Endothelial cell of umbilical vein (primary cell): ENCODE results near the gene P2RX2. TPM values are rescaled to one million over a fixed set of nuclear protein-coding genes. Genes with fewer than 3 reads are reported as not detected.

Source experiments
- BruUV-seq: library from RNA; stranded (reverse); fragments of 400-500 nt; replicated peaks from 2 replicates; lab custom pipeline; 2021; lab: Mats Ljungman, UMichigan
- CTCF ChIA-PET: fragments of 300-600, 350-600 bp; sonication (Branson Sonifier 250); formaldehyde crosslinking; loops from one replicate; lab custom pipeline; 2021; ENCODE audit warnings: antibody characterized with exemption, inconsistent platforms; lab: Charles Lee
- POLR2A ChIA-PET: fragments of 300-600, 350-600 bp; sonication (Branson Sonifier 250); formaldehyde crosslinking; loops from one replicate; lab custom pipeline; 2021; ENCODE audit warnings: antibody characterized with exemption, inconsistent platforms; lab: Charles Lee
- DNase-seq: peaks from one replicate; pipeline ENCODE4 v3.0.0-alpha.2; 2011; ENCODE audit warnings: low read depth, low spot score
- FAIRE-seq: peaks from 2 replicates; lab custom pipeline; 2011; peaks lifted over from hg19 to GRCh38; lab: Jason Lieb, UNC
- H2AFZ ChIP-seq: 2 replicates; pipeline ENCODE4 v1.6.0; 2012; ENCODE audit warnings: low read depth, low read length, control low read depth, inconsistent platforms
- H3K27ac ChIP-seq: 2 replicates; pipeline ENCODE4 v1.5.1; 2011; ENCODE audit warnings: low read depth, mild to moderate bottlenecking, control low read depth, low read length, moderate library complexity; ENCODE audit not compliant: insufficient read depth
- H3K27me3 ChIP-seq, 2 experiments: 2 replicates each; pipeline versions ENCODE4 v1.6.0 to v1.6.1; 2011; ENCODE audit warnings: low read length in 2 of 2, mixed read lengths in 1 of 2; ENCODE audit not compliant: control insufficient read depth in 2 of 2, insufficient read depth in 2 of 2
- H3K36me3 ChIP-seq, 2 experiments: 2 replicates in 1 of 2; 3 replicates in 1 of 2; pipeline ENCODE4 v1.5.1; 2011; ENCODE audit warnings: low read length in 2 of 2, mild to moderate bottlenecking in 1 of 2, moderate library complexity in 1 of 2; ENCODE audit not compliant: control insufficient read depth in 2 of 2, insufficient read depth in 2 of 2; ENCODE audit errors: extremely low read depth in 1 of 2
- H3K4me1 ChIP-seq: 3 replicates; pipeline ENCODE4 v1.5.1; 2011; ENCODE audit warnings: mild to moderate bottlenecking, low read length; ENCODE audit not compliant: control insufficient read depth, insufficient read depth; ENCODE audit errors: extremely low read depth
- H3K4me2 ChIP-seq: 2 replicates; pipeline ENCODE4 v1.6.1; 2011; ENCODE audit warnings: low read length, control low read depth, mixed read lengths; ENCODE audit not compliant: insufficient read depth
- H3K4me3 ChIP-seq, 3 experiments: fragments of 200-600 bp in 1 of 3; sonication (generic), shearing (Covaris generic) in 1 of 3; replicated peaks in 1 of 3; 2 replicates each; pipeline ENCODE4 v1.5.1; 2011 to 2016; ENCODE audit warnings: control low read depth in 3 of 3, low read length in 3 of 3, mild to moderate bottlenecking in 2 of 3, inconsistent platforms in 1 of 3, low read depth in 1 of 3, moderate library complexity in 1 of 3; ENCODE audit not compliant: insufficient read depth in 1 of 3
- H3K79me2 ChIP-seq: 2 replicates; pipeline ENCODE4 v1.6.0; 2012; ENCODE audit warnings: low read length, inconsistent platforms; ENCODE audit not compliant: control insufficient read depth, insufficient read depth
- H3K9ac ChIP-seq: replicated peaks from 2 replicates; pipeline ENCODE3; 2011; ENCODE audit warnings: low read length, control low read depth; ENCODE audit not compliant: insufficient read depth; ENCODE audit errors: extremely low read depth
- H3K9me1 ChIP-seq: replicated peaks from 3 replicates; pipeline ENCODE4 v1.6.0; 2011; ENCODE audit warnings: mild to moderate bottlenecking, low read length; ENCODE audit not compliant: control insufficient read depth, insufficient read depth; ENCODE audit errors: extremely low read depth
- H3K9me3 ChIP-seq: replicated peaks from 2 replicates; pipeline ENCODE4 v1.5.1; 2012; ENCODE audit warnings: low read length, inconsistent platforms; ENCODE audit not compliant: control insufficient read depth, insufficient read depth
- H4K20me1 ChIP-seq: replicated peaks from 2 replicates; pipeline ENCODE3; 2011; ENCODE audit warnings: mild to moderate bottlenecking, low read length; ENCODE audit not compliant: control insufficient read depth, insufficient read depth; ENCODE audit errors: extremely low read depth
- JUN ChIP-seq: IDR thresholded peaks from 2 replicates; pipeline ENCODE4 v1.6.1; 2011; ENCODE audit warnings: borderline replicate concordance, low read depth; ENCODE audit not compliant: insufficient read length, insufficient read depth
- MAX ChIP-seq: IDR thresholded peaks from 2 replicates; pipeline ENCODE4 v1.6.1; 2011; ENCODE audit not compliant: insufficient read depth, insufficient read length
- MYC ChIP-seq: IDR thresholded peaks from one replicate; pipeline ENCODE4 v1.6.1; 2011; ENCODE audit warnings: mild to moderate bottlenecking, low read depth, low read length
- POLR2AphosphoS5 ChIP-seq: IDR thresholded peaks from 2 replicates; pipeline ENCODE4 v1.6.1; 2012; ENCODE audit warnings: low read depth, mild to moderate bottlenecking, control low read depth, low read length, moderate library complexity; ENCODE audit not compliant: insufficient read depth
- dilution Hi-C: fragments of 300-500 bp; cut with MboI; formaldehyde crosslinking; loops from one replicate; pipeline ENCODE4 v1.15.0; 2019; ENCODE audit warnings: low sequenced_read_pairs; ENCODE audit not compliant: extremely low pct_ligation_motif_present
- intact Hi-C: fragments of 100-400 bp; cut with micrococcal nuclease; formaldehyde crosslinking; loops from one replicate; pipeline ENCODE4 v1.10.0; 2022
- polyA plus RNA-seq, 4 experiments: library from polyadenylated mRNA; depleted of rRNA in 3 of 4; stranded (reverse) in 3 of 4; unstranded in 1 of 4; fragments of >200 nt; gene quantifications; 2 replicates each; pipeline versions ENCODE4 v1.2.1 to v1.2.3, GENCODE V29; 2011 to 2012; ENCODE audit warnings: missing spikeins in 1 of 4
- total RNA-seq: library from RNA; stranded (reverse); gene quantifications from 2 replicates; pipeline ENCODE4 v1.2.3, GENCODE V29; 2021
- TF ChIP-seq, protein P1 (sequence below), 2 donors: IDR thresholded peaks; 1 replicate in 1 of 2; 2 replicates in 1 of 2; pipeline ENCODE4 v1.5.1; 2011; ENCODE audit warnings: low read length in 2 of 2, mild to moderate bottlenecking in 2 of 2, moderate library complexity in 2 of 2, control low read depth in 1 of 2, inconsistent platforms in 1 of 2, low read depth in 1 of 2; ENCODE audit not compliant: insufficient read depth in 1 of 2; ENCODE audit errors: extremely low read depth in 1 of 2

Gene P2RX2
- total and polyA plus RNA-seq, 2 donors (not counting 3 experiments of a cell fraction or from before 2014, with no cell fraction given) = not detected

DNA sequence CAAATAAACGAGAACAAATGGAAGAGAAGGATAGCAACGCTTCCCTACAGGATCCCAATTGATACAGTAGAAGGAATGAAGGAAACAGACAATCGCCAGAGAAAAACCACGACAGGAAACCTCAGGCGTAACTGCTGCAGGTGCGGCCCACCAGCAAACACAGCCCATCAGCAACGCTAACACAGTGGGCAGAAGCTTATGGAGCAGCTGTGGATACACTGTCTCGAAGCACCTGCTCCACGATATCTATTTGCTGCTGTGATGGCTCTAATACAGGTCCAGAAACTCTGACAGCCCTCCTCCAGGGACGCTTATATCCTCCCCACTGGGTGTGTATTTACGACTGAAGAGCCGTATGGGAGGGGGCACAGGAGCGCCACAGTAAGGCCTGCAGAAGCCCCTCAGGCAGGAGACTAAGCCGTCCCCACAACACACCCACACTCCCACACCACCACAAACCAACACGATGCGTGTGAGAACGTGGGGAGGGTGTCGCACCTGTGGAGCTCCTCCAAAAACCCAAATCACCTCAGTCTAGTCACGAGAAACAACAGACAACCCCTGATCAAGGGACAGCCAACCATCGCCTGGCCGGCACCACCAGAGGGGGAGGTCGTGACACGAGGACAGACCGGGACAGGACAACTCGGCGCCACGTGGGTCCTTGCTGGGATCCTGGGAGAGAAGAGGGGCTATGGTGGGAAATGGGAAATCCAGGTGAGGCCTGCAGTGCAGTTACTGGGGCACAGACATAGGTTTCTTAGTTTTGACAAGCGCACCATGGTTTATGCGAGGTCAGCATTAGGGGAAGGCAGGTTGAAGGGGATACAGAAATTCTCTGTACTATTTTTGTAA, 44.6 kb downstream of the P2RX2 start:
- Histone ChIP-seq H3K9me3 (no peaks in the 10 kb centered on the region), H4K20me1 (no peaks in the 10 kb centered on the region), H3K4me1 (no peaks in the 10 kb centered on the region), H3K4me2 (no peak overlapping the region), H3K9me1 (no peaks in the 10 kb centered on the region), H3K27me3 (no peaks in the 10 kb centered on the region), H3K27ac (no peak overlapping the region), H3K4me3 (no peak overlapping the region), H2AFZ (no peak overlapping the region), H3K36me3 (peaks cover 6 to 31% of the 10 kb centered on the region in 2 experiments), H3K79me2 (no peaks in the 10 kb centered on the region), H3K9ac (no peak overlapping the region)
- FAIRE-seq (no peak), DNase-seq (no peak)
- TF ChIP-seq JUN (no peak), MAX (no peak), MYC (no peak), POLR2AphosphoS5 (no peak)
- TF ChIP-seq, protein P1, sequence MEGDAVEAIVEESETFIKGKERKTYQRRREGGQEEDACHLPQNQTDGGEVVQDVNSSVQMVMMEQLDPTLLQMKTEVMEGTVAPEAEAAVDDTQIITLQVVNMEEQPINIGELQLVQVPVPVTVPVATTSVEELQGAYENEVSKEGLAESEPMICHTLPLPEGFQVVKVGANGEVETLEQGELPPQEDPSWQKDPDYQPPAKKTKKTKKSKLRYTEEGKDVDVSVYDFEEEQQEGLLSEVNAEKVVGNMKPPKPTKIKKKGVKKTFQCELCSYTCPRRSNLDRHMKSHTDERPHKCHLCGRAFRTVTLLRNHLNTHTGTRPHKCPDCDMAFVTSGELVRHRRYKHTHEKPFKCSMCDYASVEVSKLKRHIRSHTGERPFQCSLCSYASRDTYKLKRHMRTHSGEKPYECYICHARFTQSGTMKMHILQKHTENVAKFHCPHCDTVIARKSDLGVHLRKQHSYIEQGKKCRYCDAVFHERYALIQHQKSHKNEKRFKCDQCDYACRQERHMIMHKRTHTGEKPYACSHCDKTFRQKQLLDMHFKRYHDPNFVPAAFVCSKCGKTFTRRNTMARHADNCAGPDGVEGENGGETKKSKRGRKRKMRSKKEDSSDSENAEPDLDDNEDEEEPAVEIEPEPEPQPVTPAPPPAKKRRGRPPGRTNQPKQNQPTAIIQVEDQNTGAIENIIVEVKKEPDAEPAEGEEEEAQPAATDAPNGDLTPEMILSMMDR (IDR thresholded peaks at IDR 0.05; ENCODE audit: extremely low read depth in 1 of 2, insufficient read depth in 1 of 2, low read depth in 1 of 2, low read length in 2 of 2) = no peak
- ChIA-PET POLR2A (no interaction called here), CTCF (interaction anchor here (1.9 kb wide), 1 partner anchor 24 kb away, joined by 5 read pairs; no protein-coding TSS in a partner anchor)
- dilution Hi-C loops (no loop called here), intact Hi-C loops (no loop called here)
- no TSS peak for BruUV-seq
